GM06990 (cell line): ENCODE results near the gene LHFPL2.

Source experiments
- DNase-seq: peaks from one replicate; pipeline ENCODE4 v3.0.0-alpha.2; 2011; ENCODE audit not compliant: insufficient read length; ENCODE audit errors: extremely low read depth
- H3K27me3 ChIP-seq: replicated peaks from 2 replicates; pipeline ENCODE4 v1.6.0; 2011; ENCODE audit warnings: low read length; ENCODE audit not compliant: control insufficient read depth, insufficient read depth
- H3K36me3 ChIP-seq: 2 replicates; pipeline ENCODE4 v1.5.1; 2011; ENCODE audit warnings: low read length; ENCODE audit not compliant: control insufficient read depth, insufficient read depth
- H3K4me3 ChIP-seq: replicated peaks from 2 replicates; pipeline ENCODE4 v1.5.1; 2011; ENCODE audit warnings: low read depth, mild to moderate bottlenecking, control low read depth, low read length
- CTCF ChIP-seq: IDR thresholded peaks from 2 replicates; pipeline ENCODE4 v1.5.1; 2011; ENCODE audit warnings: low read length, control low read depth, mild to moderate bottlenecking, inconsistent platforms; ENCODE audit not compliant: insufficient read depth, poor library complexity, severe bottlenecking

Gene LHFPL2

GRCh38 chr5:78644129-78644528 lies 4.4 kb downstream of the LHFPL2 start:
- Histone ChIP-seq H3K36me3 (no peaks in the 10 kb centered on the region), H3K4me3 (no peak overlapping the region), H3K27me3 (no peaks in the 10 kb centered on the region)
- TF ChIP-seq CTCF = no peak
- DNase-seq = no peak

DNA sequence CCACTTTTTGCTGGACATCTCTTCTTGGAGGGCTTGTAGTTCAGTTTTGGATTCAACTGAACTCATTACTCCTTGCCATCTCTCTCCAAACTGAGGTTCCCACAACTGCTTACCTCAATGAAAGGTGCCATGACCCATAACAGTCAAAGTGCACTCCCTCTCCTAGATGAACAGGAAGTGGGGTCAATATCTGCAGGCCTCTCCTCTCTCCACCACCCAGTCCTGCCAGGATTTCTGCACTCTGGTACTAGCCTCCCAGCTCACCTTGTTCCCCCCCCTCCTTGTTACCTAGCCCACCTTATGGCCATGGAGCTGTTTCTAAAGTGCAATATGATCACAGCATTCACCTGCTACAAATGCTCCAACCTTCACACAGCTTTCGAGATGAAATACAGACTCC lies 5.9 kb downstream of the LHFPL2 start:
- no peak for TF ChIP-seq CTCF
- no peak for DNase-seq
- H3K27me3 ChIP-seq = no peaks in the 10 kb centered on the region
- 0 out of 2 replicates have a peak, but pooled peaks cover 1% of the 10 kb centered on the region for H3K36me3 ChIP-seq
- no peak overlapping the region for H3K4me3 ChIP-seq

DNA sequence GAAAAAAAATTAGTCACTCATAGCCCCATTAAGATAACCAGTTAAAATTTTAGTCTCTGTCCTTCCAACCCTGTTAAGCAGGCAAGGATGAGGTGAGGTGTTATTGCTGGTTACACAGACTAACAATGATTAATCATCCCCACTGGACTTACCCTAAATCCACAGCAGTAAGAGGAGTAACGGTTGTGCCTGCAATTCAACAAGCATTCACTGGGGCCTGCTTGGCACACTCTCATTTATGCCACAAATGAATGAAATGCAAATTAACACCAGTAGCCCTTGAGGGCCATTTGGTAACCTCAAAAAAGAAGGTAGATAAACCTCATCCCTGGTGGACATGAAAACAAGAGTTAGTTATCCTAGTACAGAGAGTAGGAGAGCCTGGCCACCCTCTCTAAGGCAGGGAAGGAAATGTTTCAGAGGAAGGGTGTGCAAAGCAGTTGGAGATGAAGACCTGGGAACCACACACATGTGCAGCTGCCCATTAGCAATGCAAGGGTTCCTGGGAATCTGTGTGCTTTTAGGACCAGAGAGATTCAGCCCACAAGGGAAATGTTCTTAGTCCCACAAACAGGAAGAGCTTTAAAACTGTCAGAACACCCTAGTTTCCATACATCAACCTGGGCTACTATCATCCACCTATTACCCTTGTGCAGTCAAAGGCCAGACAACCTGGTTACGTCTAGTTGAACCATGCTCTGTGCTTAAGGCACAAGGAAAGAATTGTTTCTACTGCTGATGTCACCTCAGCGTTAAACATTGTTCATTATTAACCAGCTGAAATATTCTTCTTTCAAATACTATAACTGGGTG lies 7.7 kb downstream of the LHFPL2 start:
- H3K4me3 ChIP-seq = no peak overlapping the region
- no peak for TF ChIP-seq CTCF
- H3K27me3 ChIP-seq = no peaks in the 10 kb centered on the region
- no peak for DNase-seq
- 0 out of 2 replicates have a peak, but pooled peaks cover 1% of the 10 kb centered on the region for H3K36me3 ChIP-seq

GRCh38 chr5:78639791-78640190 lies 8.8 kb downstream of the LHFPL2 start:
- no peak for DNase-seq
- H3K4me3 ChIP-seq = no peak overlapping the region
- H3K27me3 ChIP-seq = no peaks in the 10 kb centered on the region

GRCh38 chr5:78638973-78639669 lies 9.5 kb downstream of the LHFPL2 start:
- 0 out of 2 replicates have a peak, but pooled peaks cover 1% of the 10 kb centered on the region for H3K36me3 ChIP-seq
- DNase-seq = no peak
- H3K27me3 ChIP-seq = no peaks in the 10 kb centered on the region
- TF ChIP-seq CTCF = no peak
- H3K4me3 ChIP-seq = no peak overlapping the region

More at GRCh38 chr5:78639791-78640190, 8.8 kb downstream of the LHFPL2 start:
- 0 out of 2 replicates have a peak, but pooled peaks cover 1% of the 10 kb centered on the region for H3K36me3 ChIP-seq
- no peak for TF ChIP-seq CTCF
